Neuronal stem cell (in vitro differentiated cells): ENCODE data around the gene EPB41L4A.

Experiments used
- DNase-seq: peaks from one replicate; pipeline ENCODE4 v3.0.0-alpha.2; 2013; ENCODE audit warnings: low spot score
- H2AFZ ChIP-seq: one replicate; pipeline ENCODE4 v1.6.1; 2013; ENCODE audit warnings: mild to moderate bottlenecking, low read length, inconsistent platforms
- H2AK5ac ChIP-seq: 2 replicates; pipeline ENCODE4 v1.6.1; 2013; ENCODE audit warnings: low read depth, mild to moderate bottlenecking, inconsistent platforms, low read length, moderate library complexity, mixed read lengths
- H2BK120ac ChIP-seq: 2 replicates; pipeline ENCODE4 v1.6.1; 2013; ENCODE audit warnings: low read depth, mild to moderate bottlenecking, inconsistent platforms, low read length, moderate library complexity, mixed read lengths
- H2BK12ac ChIP-seq: one replicate; pipeline ENCODE4 v1.6.1; 2013; ENCODE audit warnings: low read length, inconsistent platforms
- H2BK15ac ChIP-seq: 2 replicates; pipeline ENCODE4 v1.6.1; 2013; ENCODE audit warnings: mild to moderate bottlenecking, low read length, inconsistent platforms, mixed read lengths
- H2BK5ac ChIP-seq: one replicate; pipeline ENCODE4 v1.6.1; 2013; ENCODE audit warnings: inconsistent platforms, mild to moderate bottlenecking, low read length, moderate library complexity
- H3K14ac ChIP-seq: one replicate; pipeline ENCODE4 v1.6.1; 2013; ENCODE audit warnings: low read length, inconsistent platforms
- H3K18ac ChIP-seq: 2 replicates; pipeline ENCODE4 v1.6.1; 2013; ENCODE audit warnings: low read length, inconsistent platforms
- H3K23ac ChIP-seq: 2 replicates; pipeline ENCODE4 v1.6.1; 2013; ENCODE audit warnings: low read depth, mild to moderate bottlenecking, mixed read lengths, low read length, inconsistent platforms; ENCODE audit not compliant: poor library complexity
- H3K27ac ChIP-seq: replicated peaks from 3 replicates; pipeline ENCODE4 v1.5.1; 2013; ENCODE audit warnings: low read length, inconsistent platforms
- H3K27me3 ChIP-seq, 3 experiments: 2 replicates each; pipeline ENCODE4 v1.6.1; 2013; ENCODE audit warnings: low read length in 3 of 3, mild to moderate bottlenecking in 2 of 3, inconsistent platforms in 1 of 3, low read depth in 1 of 3, mixed read lengths in 1 of 3, moderate library complexity in 1 of 3; ENCODE audit not compliant: control insufficient read depth in 3 of 3, insufficient read depth in 3 of 3
- H3K36me3 ChIP-seq, 2 donors: replicated peaks in 1 of 2; 2 replicates each; pipeline ENCODE4 v1.6.1; 2013; ENCODE audit warnings: low read length in 2 of 2; ENCODE audit not compliant: control insufficient read depth in 2 of 2, insufficient read depth in 2 of 2
- H3K4ac ChIP-seq: 2 replicates; pipeline ENCODE4 v1.6.1; 2013; ENCODE audit warnings: inconsistent platforms, mild to moderate bottlenecking, low read length, moderate library complexity
- H3K4me1 ChIP-seq, 2 donors: 1 replicate in 1 of 2; 2 replicates in 1 of 2; pipeline ENCODE4 v1.6.1; 2013; ENCODE audit warnings: low read length in 2 of 2, low read depth in 1 of 2; ENCODE audit not compliant: control insufficient read depth in 2 of 2, insufficient read depth in 1 of 2
- H3K4me2 ChIP-seq: one replicate; pipeline ENCODE4 v1.6.1; 2013; ENCODE audit warnings: mild to moderate bottlenecking, low read length, inconsistent platforms; ENCODE audit not compliant: insufficient read depth, poor library complexity, severe bottlenecking
- H3K4me3 ChIP-seq, 2 donors: 2 replicates each; pipeline ENCODE4 v1.5.1; 2013; ENCODE audit warnings: low read length in 2 of 2, mild to moderate bottlenecking in 2 of 2, inconsistent platforms in 1 of 2, moderate library complexity in 1 of 2
- H3K79me1 ChIP-seq: one replicate; pipeline ENCODE4 v1.6.1; 2013; ENCODE audit warnings: low read depth, mild to moderate bottlenecking, inconsistent platforms, low read length, moderate library complexity
- H3K9ac ChIP-seq: one replicate; pipeline ENCODE4 v1.6.1; 2013; ENCODE audit warnings: mild to moderate bottlenecking, low read depth, low read length, inconsistent platforms; ENCODE audit not compliant: poor library complexity
- H3K9me3 ChIP-seq, 2 donors: replicated peaks in 1 of 2; 2 replicates each; pipeline versions ENCODE3 to v1.6.1; 2013; ENCODE audit warnings: low read length in 2 of 2, mild to moderate bottlenecking in 2 of 2, inconsistent platforms in 1 of 2, low read depth in 1 of 2, mixed read lengths in 1 of 2, moderate library complexity in 1 of 2; ENCODE audit not compliant: control insufficient read depth in 2 of 2, insufficient read depth in 1 of 2
- H4K8ac ChIP-seq: one replicate; pipeline ENCODE4 v1.6.1; 2013; ENCODE audit warnings: low read depth, mild to moderate bottlenecking, inconsistent platforms, low read length, moderate library complexity
- H4K91ac ChIP-seq: one replicate; pipeline ENCODE4 v1.6.1; 2013; ENCODE audit warnings: low read length, low read depth, mild to moderate bottlenecking, inconsistent platforms; ENCODE audit not compliant: poor library complexity
- WGBS, 2 donors: extraction: QIAGEN DNeasy Blood & Tissue Kit; methylation state at CpG; one replicate each; pipeline ENCODE4 v1.1.7; 2013; ENCODE audit warnings: missing lambda C conversion rate in 2 of 2, mixed read lengths in 1 of 2; ENCODE audit not compliant: insufficient read length in 2 of 2, insufficient replicate concordance in 1 of 2; ENCODE audit errors: extremely low coverage in 2 of 2; 5-methylcytosine and 5-hydroxymethylcytosine counted together

The EPB41L4A gene

GRCh38 chr5:112385969-112386368 lies 33.1 kb downstream of the EPB41L4A start:
- Histone ChIP-seq H3K18ac (no peak overlapping the region), H2BK15ac (no peak overlapping the region), H3K23ac (no peak overlapping the region)

GRCh38 chr5:112385566-112385965 lies 33.5 kb downstream of the EPB41L4A start:
- Histone ChIP-seq H3K14ac (no peak overlapping the region), H3K9me3 (no peaks in the 10 kb centered on the region), H3K23ac (no peak overlapping the region), H2BK15ac (no peak overlapping the region), H3K27me3 (no peaks in the 10 kb centered on the region), H2AFZ (no peak overlapping the region), H3K9ac (no peak overlapping the region), H2AK5ac (no peak overlapping the region), H2BK120ac (no peak overlapping the region), H4K8ac (no peak overlapping the region), H3K27ac (no peak overlapping the region), H3K4me2 (no peak overlapping the region), H2BK5ac (no peak overlapping the region), H3K79me1 (no peaks in the 10 kb centered on the region), H3K36me3 (no peaks in the 10 kb centered on the region), H3K18ac (no peak overlapping the region), H2BK12ac (no peak overlapping the region), H3K4me1 (peaks cover 2 to 9% of the 10 kb centered on the region in 2 donors), H3K4me3 (no peak overlapping the region), H4K91ac (no peak overlapping the region), H3K4ac (no peak overlapping the region)
- no CpG with 5 or more reads among the region's 3 CpGs for WGBS, 2 donors
- no peak for DNase-seq

More at GRCh38 chr5:112385969-112386368, 33.1 kb downstream of the EPB41L4A start:
- Histone ChIP-seq H3K27me3 (no peaks in the 10 kb centered on the region), H3K14ac (no peak overlapping the region), H3K4me1 (peaks cover 2 to 5% of the 10 kb centered on the region in 2 donors), H3K4ac (no peak overlapping the region), H3K9me3 (no peaks in the 10 kb centered on the region), H3K4me2 (no peak overlapping the region), H3K9ac (no peak overlapping the region), H4K8ac (no peak overlapping the region), H2AFZ (no peak overlapping the region), H2AK5ac (no peak overlapping the region), H3K27ac (no peak overlapping the region), H4K91ac (no peak overlapping the region), H2BK120ac (no peak overlapping the region), H2BK12ac (no peak overlapping the region), H2BK5ac (no peak overlapping the region), H3K36me3 (no peaks in the 10 kb centered on the region), H3K4me3 (no peak overlapping the region), H3K79me1 (no peaks in the 10 kb centered on the region)
- WGBS, 2 donors = no CpG with 5 or more reads among the region's 1 CpG
- DNase-seq = no peak

- Histone ChIP-seq H3K4me2 (no peak overlapping the region), H4K91ac (no peak overlapping the region), H4K8ac (no peak overlapping the region), H3K14ac (no peak overlapping the region), H2BK120ac (no peak overlapping the region), H2AK5ac (no peak overlapping the region), H2AFZ (no peak overlapping the region), H3K4me3 (no peak overlapping the region), H3K9ac (no peak overlapping the region), H3K27ac (no peak overlapping the region), H3K36me3 (no peaks in the 10 kb centered on the region), H3K79me1 (no peaks in the 10 kb centered on the region), H3K18ac (no peak overlapping the region), H2BK12ac (no peak overlapping the region), H3K4me1 (peaks cover 4 to 19% of the 10 kb centered on the region in 2 donors), H3K9me3 (no peaks in the 10 kb centered on the region), H2BK15ac (no peak overlapping the region), H3K4ac (no peak overlapping the region), H3K27me3 (no peaks in the 10 kb centered on the region), H2BK5ac (no peak overlapping the region), H3K23ac (no peak overlapping the region)
- 60 to 67% methylated on average over 1 of the region's 3 CpGs for WGBS, 2 donors
- DNase-seq = no peak
Measured at GRCh38 chr5:112384523-112384922, 34.6 kb downstream of the EPB41L4A start.

- DNase-seq = no peak
- Histone ChIP-seq H3K79me1 (no peaks in the 10 kb centered on the region), H3K18ac (no peak overlapping the region), H3K27ac (no peak overlapping the region), H3K14ac (no peak overlapping the region), H3K23ac (no peak overlapping the region), H3K27me3 (no peaks in the 10 kb centered on the region), H3K4ac (no peak overlapping the region), H3K4me3 (no peak overlapping the region), H3K9ac (no peak overlapping the region), H2BK12ac (no peak overlapping the region), H2BK5ac (no peak overlapping the region), H4K91ac (no peak overlapping the region), H3K4me1 (peaks cover 4 to 26% of the 10 kb centered on the region in 2 donors), H3K4me2 (no peak overlapping the region), H2BK15ac (no peak overlapping the region), H2BK120ac (no peak overlapping the region), H2AFZ (no peak overlapping the region), H3K9me3 (peaks cover 0 to 2% of the 10 kb centered on the region in 2 donors), H2AK5ac (no peak overlapping the region), H4K8ac (no peak overlapping the region), H3K36me3 (no peaks in the 10 kb centered on the region)
- no CpG with 5 or more reads among the region's 2 CpGs for WGBS, 2 donors
Measured at GRCh38 chr5:112382886-112383285, 36.2 kb downstream of the EPB41L4A start.
